ENCODE results near the gene ADAMTS2.

ADAMTS2 gene

DNA sequence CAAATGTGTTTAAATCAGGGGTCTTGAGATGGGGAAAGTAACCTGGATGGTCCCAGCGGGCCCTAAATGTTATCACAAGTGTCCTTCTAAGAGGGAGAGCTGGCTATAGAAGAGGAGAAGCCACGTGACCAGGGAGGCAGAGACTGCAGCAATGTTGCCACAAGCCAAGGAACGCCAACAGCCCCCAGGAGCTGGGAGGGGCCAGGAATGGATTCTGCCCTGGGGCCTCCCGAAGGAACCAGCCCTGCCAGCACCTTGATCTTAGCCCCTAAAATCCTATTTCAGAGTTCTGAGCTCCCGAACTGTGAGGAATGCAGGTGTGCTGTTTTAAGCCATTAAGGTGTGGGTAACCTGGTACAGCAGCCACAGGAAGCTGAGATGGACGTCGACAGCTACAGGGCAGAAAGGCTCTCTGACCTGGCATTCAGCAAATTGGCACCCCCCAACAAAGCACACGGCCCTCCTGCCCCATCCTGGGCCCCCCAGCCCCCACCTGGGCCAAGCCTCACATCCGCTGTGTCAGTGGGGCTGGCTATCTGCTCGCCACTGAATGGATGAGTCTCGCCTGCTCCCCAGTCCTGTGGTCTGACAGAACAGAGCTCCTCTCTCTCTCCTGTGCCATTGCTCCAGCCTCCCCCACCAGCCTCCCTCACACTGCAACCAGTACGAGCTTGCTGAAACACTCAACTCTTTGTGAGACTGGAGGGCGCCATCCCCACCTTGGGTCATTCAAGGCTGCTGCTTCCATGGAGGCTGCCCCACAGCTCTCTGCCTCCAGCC, 78.8 kb downstream of the ADAMTS2 start:
- TF ChIP-seq, protein P1, sequence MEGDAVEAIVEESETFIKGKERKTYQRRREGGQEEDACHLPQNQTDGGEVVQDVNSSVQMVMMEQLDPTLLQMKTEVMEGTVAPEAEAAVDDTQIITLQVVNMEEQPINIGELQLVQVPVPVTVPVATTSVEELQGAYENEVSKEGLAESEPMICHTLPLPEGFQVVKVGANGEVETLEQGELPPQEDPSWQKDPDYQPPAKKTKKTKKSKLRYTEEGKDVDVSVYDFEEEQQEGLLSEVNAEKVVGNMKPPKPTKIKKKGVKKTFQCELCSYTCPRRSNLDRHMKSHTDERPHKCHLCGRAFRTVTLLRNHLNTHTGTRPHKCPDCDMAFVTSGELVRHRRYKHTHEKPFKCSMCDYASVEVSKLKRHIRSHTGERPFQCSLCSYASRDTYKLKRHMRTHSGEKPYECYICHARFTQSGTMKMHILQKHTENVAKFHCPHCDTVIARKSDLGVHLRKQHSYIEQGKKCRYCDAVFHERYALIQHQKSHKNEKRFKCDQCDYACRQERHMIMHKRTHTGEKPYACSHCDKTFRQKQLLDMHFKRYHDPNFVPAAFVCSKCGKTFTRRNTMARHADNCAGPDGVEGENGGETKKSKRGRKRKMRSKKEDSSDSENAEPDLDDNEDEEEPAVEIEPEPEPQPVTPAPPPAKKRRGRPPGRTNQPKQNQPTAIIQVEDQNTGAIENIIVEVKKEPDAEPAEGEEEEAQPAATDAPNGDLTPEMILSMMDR (conservative IDR thresholded peaks at IDR 0.05): no peak
- H3K27ac ChIP-seq: no peak overlapping the region

DNA sequence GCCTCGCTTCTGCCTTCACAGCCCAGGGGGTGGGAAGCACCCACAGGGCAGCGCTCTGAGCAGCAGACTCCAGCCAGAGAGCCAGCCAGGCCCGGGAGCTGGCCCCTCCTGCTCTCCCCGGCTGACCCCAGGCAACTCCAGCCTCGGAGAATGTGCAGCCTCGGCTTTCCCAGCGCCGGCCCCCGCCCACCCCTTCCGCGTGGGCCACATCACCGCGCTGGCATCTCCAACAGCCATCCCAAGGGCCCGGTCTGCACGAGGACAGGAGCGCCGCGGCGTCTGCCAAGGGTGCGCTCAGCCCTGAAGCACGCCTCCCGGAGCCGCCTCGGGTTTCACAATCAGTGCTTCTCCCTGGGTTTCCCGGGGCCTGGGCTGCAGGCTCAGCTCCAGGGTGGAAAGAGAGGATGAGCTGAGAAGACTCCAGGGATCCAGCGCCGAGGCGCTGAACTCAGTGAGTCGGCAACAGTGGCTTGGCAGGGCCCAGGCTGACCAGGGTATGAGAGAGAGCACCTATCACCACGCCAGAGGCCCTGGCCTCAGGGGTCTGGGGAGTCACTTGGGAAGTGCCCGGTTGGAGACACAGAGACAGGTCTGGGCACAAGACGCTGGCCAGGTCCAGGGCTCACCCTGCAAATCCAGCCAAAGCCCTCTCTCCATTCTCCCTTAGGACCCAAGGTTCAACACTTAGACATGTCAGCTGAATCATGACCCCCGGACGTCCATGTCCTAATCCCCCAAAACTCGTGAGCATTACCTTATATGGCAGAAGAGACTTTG, 79.6 kb downstream of the ADAMTS2 start:
- H3K27ac ChIP-seq: no peak overlapping the region
- TF ChIP-seq, protein P1 (conservative IDR thresholded peaks at IDR 0.05): no peak

DNA sequence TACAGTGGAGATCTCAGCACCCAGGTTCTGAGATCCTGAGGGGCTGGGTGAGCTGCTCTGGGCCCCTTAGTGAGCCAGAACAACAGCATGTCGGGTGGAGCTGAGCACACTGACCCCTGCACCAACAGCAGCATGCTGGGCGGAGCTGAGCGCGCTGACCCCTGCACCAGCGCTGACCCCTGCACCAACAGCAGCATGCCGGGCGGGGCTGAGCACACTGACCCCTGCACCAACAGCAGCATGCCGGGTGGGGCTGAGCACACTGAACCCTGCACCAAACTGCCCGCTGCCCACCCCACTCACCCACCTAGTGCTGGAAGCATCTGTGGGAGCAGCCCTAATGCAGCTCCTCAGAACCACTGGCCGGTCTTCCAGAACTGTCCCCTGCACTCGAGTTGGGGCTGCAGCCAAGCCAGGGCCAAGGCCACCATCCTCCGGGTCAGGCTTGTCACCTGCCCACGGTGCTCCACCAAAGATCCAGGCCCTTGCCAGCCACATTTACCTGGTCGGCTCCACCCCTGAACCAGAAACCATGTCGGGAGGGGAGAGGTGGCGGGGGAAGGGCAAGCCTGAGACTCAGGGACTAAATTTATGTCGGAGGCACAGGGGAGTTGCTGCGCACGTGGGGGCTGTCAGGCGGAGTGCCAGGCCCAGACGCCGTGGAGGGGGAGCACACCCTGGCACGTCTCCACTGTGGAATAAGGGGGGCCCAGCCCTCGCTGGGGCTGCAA, 80.3 kb downstream of the ADAMTS2 start:
- TF ChIP-seq, protein P1 (conservative IDR thresholded peaks at IDR 0.05): no peak

DNA sequence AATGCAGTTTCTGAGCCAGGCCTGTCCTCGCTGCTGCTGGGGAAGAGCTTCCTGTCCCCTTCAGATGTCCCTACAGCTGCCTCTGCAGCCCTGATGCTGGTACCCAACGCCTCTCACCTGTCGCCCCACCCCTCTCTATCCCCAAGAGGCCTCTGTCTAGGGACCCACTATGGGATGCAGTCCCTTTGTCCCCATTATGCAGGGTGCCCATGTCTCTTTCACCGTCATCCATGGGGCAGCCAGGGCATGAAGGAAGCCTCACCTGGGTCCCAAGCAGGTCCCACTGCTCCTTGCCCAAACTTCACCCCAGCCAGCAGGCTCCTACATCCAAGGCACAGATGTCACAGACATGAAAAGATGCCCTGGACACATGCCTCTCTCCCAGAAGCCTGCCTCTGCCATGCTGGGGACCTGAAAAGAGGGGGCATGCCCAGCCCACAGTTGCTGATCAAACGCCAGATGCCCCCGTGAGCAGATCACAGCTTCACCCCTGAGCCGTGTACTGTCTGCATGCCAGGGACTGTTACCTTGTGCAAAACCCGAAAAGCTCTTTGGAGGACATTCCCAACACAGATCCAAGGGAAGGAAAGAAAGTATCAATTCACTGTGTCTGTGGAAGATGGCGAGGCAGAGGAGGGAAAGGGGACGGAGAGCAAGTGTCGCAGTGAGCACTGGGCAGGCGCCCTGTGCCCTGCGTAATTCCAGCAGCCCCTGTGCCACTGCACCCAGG, 81.0 kb downstream of the ADAMTS2 start:
- TF ChIP-seq, protein P1 (conservative IDR thresholded peaks at IDR 0.05): no peak
- H3K27ac ChIP-seq: no peak overlapping the region

More for the DNA sequence above, 80.3 kb downstream of the ADAMTS2 start:
- H3K27ac ChIP-seq: no peak overlapping the region

DNA sequence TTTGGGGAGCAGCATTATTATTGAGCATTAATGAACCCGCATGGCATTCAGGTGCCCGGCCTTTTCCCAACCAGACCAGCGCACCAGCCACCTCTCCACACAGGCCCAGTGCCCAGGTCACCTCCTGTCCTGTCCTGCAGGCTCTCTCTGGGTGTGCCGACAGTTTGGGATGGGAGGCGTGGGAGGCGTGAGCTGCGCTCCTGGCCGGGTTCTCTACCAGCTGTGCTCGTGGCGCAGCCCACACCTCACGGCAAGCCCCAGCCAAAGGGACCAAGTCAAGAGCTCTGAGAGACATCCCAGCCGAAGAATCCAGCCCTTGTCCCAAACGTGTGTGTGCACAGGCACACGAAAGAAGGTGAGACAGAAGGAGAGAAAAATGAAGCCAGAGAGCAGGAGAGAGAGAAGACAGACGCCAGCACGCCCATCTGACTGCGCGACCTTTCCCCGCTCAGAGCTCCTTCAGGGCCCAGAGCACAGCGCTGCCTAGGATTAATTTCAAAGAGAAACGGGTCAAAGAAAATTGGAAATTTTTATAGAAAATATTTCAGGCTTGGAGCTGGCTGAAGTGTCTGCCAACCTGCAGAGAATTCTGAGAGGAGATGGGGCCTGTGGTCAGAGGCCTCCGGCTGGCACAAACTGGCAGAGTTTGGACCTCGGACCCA, 81.7 kb downstream of the ADAMTS2 start:
- H3K27ac ChIP-seq: no peak overlapping the region
- TF ChIP-seq, protein P1 (conservative IDR thresholded peaks at IDR 0.05): no peak

DNA sequence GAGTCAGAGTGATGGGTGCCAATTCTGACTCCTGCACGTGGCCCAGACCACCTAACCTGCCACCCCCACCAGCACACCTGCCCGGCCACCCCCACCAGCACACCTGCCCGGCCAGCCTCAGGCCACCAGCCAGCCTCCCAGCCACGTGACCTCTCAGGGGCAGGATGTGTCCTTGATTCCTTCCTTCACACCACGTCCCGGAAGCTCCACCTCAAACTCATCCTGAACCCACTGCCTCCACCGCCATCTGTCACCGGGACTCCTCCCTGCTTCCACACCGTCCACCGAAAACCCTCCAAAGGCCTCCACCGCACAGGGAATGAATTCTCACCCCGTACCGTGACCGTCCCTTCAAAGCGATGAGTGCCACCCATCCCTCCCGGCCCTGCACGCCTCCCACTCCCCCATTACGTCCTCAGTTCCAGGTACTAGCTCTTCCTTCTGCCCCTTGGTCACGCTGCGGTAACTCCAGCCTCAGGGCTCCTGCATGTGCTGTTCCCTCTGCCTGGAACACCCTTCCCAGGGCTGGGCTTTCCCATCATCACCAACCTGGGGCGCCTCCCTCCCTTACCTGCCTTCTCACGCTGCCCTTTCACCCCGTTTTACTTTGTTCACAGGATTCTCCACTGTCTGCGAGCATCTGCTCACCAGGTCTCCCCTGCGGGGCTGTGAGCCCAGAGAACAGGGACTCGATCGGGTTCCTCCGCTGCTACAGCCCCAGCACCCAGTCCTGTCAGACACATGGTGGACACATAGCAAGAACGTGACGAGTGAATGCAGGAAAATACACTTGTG, 82.9 kb downstream of the ADAMTS2 start:
- TF ChIP-seq, protein P1 (conservative IDR thresholded peaks at IDR 0.05): no peak
- no peak overlapping the region for H3K27ac ChIP-seq

Measured in VCaP (cell line).